ENCODE data around the gene OR8G5.

Gene OR8G5

GRCh38 chr11:124294687-124295086 is 38.5 kb downstream of the OR8G5 start:
- no peak for DNase-seq

- DNase-seq, result no peak
These were observed 39.8 kb downstream of the OR8G5 start for GRCh38 chr11:124296016-124296415.

- no peak for DNase-seq
These were observed 41.7 kb downstream of the OR8G5 start for GRCh38 chr11:124297921-124298320.

- DNase-seq, result no peak
These were observed 45.4 kb downstream of the OR8G5 start for GRCh38 chr11:124301548-124301947.

- DNase-seq, result no peak
These were observed 46.4 kb downstream of the OR8G5 start for GRCh38 chr11:124302347-124303125.

- DNase-seq, result no peak
These were observed 50.9 kb downstream of the OR8G5 start for GRCh38 chr11:124307093-124307492.

- DNase-seq, result no peak
These were observed 54.5 kb downstream of the OR8G5 start for GRCh38 chr11:124310721-124311120.

GRCh38 chr11:124311269-124311668 is 55.1 kb downstream of the OR8G5 start:
- no peak for DNase-seq

- no peak for DNase-seq
These were observed 55.5 kb downstream of the OR8G5 start for GRCh38 chr11:124311670-124312069.

GRCh38 chr11:124313131-124313530 is 57.0 kb downstream of the OR8G5 start:
- no peak for DNase-seq

- no peak for DNase-seq
These were observed 57.7 kb downstream of the OR8G5 start, which contains the start of gene OR8D1 for GRCh38 chr11:124313849-124314248. TSS of gene OR8D1 (minus strand) at chr11:124313949. CDS start at chr11:124310766, 3,183 bp downstream.

- DNase-seq, result no peak
These were observed 58.9 kb downstream of the OR8G5 start for GRCh38 chr11:124315052-124315451.
